ENCODE measurements around the gene TVP23A. TPM values are rescaled to one million over a fixed set of nuclear protein-coding genes. Genes with fewer than 3 reads are reported as not detected.

TVP23A gene
- polyA plus RNA-seq, 1 donor from 2014 or later: 9.1 TPM

GRCh38 chr16:10761373-10761772 lies 57.2 kb downstream of the TVP23A start:
- Histone ChIP-seq H3K27ac (ENCODE audit: low read length) (no peak overlapping the region), H3K36me3 (ENCODE audit: insufficient read depth, low read length) (peaks cover 5% of the 10 kb centered on the region), H3K9me2 (ENCODE audit: insufficient read depth, low read length) (no peaks in the 10 kb centered on the region)

DNA sequence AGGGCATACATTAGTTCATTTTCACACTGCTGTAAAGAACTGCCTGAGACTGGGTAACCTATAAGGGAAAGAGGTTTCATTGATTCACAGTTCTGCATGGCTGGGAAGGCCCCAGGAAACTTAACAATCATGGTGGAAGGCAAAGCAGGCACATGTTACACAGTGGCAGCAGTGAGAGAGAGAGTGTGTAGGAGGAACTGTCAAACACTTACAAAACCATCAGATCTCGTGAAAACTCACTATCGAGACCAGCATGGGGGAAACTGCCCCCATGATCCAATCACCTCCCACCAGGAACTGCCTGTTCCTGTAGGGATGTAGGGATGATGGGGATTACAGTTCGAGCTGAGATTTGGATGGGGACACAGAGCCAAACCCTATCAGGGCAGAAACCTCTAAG lies 57.7 kb downstream of the TVP23A start:
- Histone ChIP-seq H3K27ac (ENCODE audit: low read length) (no peak overlapping the region), H3K79me2 (replicated peaks; ENCODE audit: insufficient read depth, low read length) (no peaks in the 10 kb centered on the region), H4K20me1 (ENCODE audit: insufficient read depth) (no peaks in the 10 kb centered on the region), H3K4me3 (ENCODE audit: low read length) (no peak overlapping the region), H2AFZ (ENCODE audit: low read depth, low read length) (no peak overlapping the region), H3K9ac (ENCODE audit: low read length) (no peak overlapping the region), H3K36me3 (ENCODE audit: insufficient read depth, low read length) (peaks cover 5% of the 10 kb centered on the region), H3K9me3 (ENCODE audit: low read length) (no peaks in the 10 kb centered on the region), H3K4me2 (ENCODE audit: low read length) (no peak overlapping the region), H3K27me3 (ENCODE audit: insufficient read depth, low read depth, low read length) (no peaks in the 10 kb centered on the region), H3F3A (ENCODE audit: insufficient read depth, low read length, poor library complexity, severe bottlenecking) (no peaks in the 10 kb centered on the region), H3K9me2 (ENCODE audit: insufficient read depth, low read length) (no peaks in the 10 kb centered on the region)
- TF ChIP-seq REST (IDR thresholded peaks at IDR 0.05; ENCODE audit: borderline replicate concordance) (no peak), EZH2 (IDR thresholded peaks at IDR 0.05; ENCODE audit: borderline replicate concordance, insufficient read depth, low read length, poor library complexity, severe bottlenecking) (no peak), RAD21 (conservative IDR thresholded peaks at IDR 0.05) (no peak), SMC3 (conservative IDR thresholded peaks at IDR 0.05; ENCODE audit: poor library complexity) (no peak), TAF1 (IDR thresholded peaks at IDR 0.05; ENCODE audit: low read depth) (no peak), POLR2AphosphoS5 (IDR thresholded peaks at IDR 0.05) (no peak), EP300 (conservative IDR thresholded peaks at IDR 0.05; ENCODE audit: poor library complexity, severe bottlenecking) (no peak), MXI1 (conservative IDR thresholded peaks at IDR 0.05; ENCODE audit: poor library complexity, severe bottlenecking) (no peak)
- TF ChIP-seq, protein P1, sequence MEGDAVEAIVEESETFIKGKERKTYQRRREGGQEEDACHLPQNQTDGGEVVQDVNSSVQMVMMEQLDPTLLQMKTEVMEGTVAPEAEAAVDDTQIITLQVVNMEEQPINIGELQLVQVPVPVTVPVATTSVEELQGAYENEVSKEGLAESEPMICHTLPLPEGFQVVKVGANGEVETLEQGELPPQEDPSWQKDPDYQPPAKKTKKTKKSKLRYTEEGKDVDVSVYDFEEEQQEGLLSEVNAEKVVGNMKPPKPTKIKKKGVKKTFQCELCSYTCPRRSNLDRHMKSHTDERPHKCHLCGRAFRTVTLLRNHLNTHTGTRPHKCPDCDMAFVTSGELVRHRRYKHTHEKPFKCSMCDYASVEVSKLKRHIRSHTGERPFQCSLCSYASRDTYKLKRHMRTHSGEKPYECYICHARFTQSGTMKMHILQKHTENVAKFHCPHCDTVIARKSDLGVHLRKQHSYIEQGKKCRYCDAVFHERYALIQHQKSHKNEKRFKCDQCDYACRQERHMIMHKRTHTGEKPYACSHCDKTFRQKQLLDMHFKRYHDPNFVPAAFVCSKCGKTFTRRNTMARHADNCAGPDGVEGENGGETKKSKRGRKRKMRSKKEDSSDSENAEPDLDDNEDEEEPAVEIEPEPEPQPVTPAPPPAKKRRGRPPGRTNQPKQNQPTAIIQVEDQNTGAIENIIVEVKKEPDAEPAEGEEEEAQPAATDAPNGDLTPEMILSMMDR (IDR thresholded peaks at IDR 0.05; ENCODE audit: poor library complexity, severe bottlenecking): no peak

More at GRCh38 chr16:10761373-10761772, 57.2 kb downstream of the TVP23A start:
- Histone ChIP-seq H3K9me3 (ENCODE audit: low read length) (no peaks in the 10 kb centered on the region), H3K79me2 (replicated peaks; ENCODE audit: insufficient read depth, low read length) (no peaks in the 10 kb centered on the region), H3K9ac (ENCODE audit: low read length) (no peak overlapping the region), H3F3A (ENCODE audit: insufficient read depth, low read length, poor library complexity, severe bottlenecking) (no peaks in the 10 kb centered on the region), H3K4me2 (ENCODE audit: low read length) (no peak overlapping the region), H3K27me3 (ENCODE audit: insufficient read depth, low read depth, low read length) (no peaks in the 10 kb centered on the region), H4K20me1 (ENCODE audit: insufficient read depth) (no peaks in the 10 kb centered on the region), H2AFZ (ENCODE audit: low read depth, low read length) (no peak overlapping the region), H3K4me3 (ENCODE audit: low read length) (no peak overlapping the region)
- TF ChIP-seq SMC3 (conservative IDR thresholded peaks at IDR 0.05; ENCODE audit: poor library complexity) (no peak), TAF1 (IDR thresholded peaks at IDR 0.05; ENCODE audit: low read depth) (no peak), RAD21 (conservative IDR thresholded peaks at IDR 0.05) (no peak)
- TF ChIP-seq, protein P1 (IDR thresholded peaks at IDR 0.05; ENCODE audit: poor library complexity, severe bottlenecking): no peak
